NT2/D1 (cell line): ENCODE measurements around the gene CAMK2B.

Experiments
- SUZ12 ChIP-seq: IDR thresholded peaks from 2 replicates; pipeline ENCODE4 v1.6.1; 2011; ENCODE audit not compliant: insufficient read length, insufficient read depth; ENCODE audit errors: extremely low read depth
- ZNF274 ChIP-seq: IDR thresholded peaks from 2 replicates; pipeline ENCODE4 v1.6.1; 2011; ENCODE audit warnings: mild to moderate bottlenecking, low read depth, low read length

- TF ChIP-seq ZNF274 = no peak
- no peak for TF ChIP-seq SUZ12
Measured at GRCh38 chr7:44213877-44214388, 111.5 kb downstream of the CAMK2B start.
